ENCODE measurements around the gene C2orf68. TPM values are rescaled to one million over a fixed set of nuclear protein-coding genes. Genes with fewer than 3 reads are reported as not detected.

Gene C2orf68
- total and polyA plus RNA-seq, 2 of the 13 experiments (the other 11 are each of a cell fraction or from before 2014, with no cell fraction given): 47.1 to 77.4 TPM

DNA sequence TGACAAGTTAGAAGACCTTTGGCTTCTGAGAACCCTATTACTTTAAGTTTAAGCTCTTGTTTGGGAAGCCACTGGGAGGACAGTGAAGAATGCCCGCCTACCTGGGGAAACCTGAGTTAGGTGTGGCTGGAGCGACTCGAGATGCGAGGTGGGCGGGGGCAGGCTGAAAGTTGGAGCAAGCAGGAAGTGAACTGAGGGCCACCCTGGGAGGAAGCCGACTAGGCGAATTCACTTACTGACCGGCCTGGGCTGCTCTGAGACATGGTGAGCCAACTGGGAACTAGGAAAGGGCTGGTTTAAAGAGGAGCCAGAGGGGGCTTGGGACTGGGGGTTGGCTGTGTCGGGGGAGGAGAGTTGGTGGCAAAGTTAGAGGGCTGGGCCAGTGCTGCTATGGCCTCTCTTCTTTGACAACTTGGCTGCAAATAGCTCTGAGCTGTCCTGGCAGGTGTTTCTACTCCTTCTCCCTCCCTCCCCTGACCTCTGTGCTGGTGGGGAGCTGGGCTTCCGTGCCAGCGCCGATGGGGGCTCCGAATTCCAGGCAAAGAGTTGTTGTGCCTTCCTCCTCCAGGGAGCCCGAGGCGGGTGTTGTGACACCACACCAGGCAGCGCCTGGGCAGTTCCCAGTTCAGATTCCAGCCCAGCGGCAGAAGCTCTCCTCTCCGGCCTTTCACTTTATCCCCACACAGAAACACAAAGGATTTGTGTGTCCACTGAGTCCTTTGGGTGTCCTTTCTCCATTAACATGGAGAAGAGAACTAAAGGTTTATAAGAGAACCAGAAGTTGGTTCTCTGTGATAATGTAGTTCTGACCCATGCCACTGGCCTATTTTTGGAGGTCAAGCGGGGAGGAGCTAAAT, 34.3 kb downstream of the C2orf68 start, which contains the start of gene VAMP8 (continued):
- TF ChIP-seq KMT2A (CRISPR knock-in tag; IDR thresholded peaks at IDR 0.05) (peak; percentile 55; the same call in 1 of the 2 replicates), ZFP36L2 (CRISPR knock-in tag; IDR thresholded peaks at IDR 0.05) (no peak), MIXL1 (CRISPR knock-in tag; IDR thresholded peaks at IDR 0.05) (no peak), ZNF703 (CRISPR knock-in tag; IDR thresholded peaks at IDR 0.05; ENCODE audit: borderline replicate concordance) (no peak), KDM1A (CRISPR knock-in tag; IDR thresholded peaks at IDR 0.05) (no peak), RXRB (CRISPR knock-in tag; IDR thresholded peaks at IDR 0.05; ENCODE audit: borderline replicate concordance) (no peak), ZNF468 (CRISPR knock-in tag; IDR thresholded peaks at IDR 0.05) (no peak), ZNF660 (CRISPR knock-in tag; IDR thresholded peaks at IDR 0.05; ENCODE audit: borderline replicate concordance, low read depth) (no peak), ATM (IDR thresholded peaks at IDR 0.05; ENCODE audit: borderline replicate concordance) (no peak), ZMYM4 (CRISPR knock-in tag; IDR thresholded peaks at IDR 0.05) (no peak), ZMYM2 (CRISPR knock-in tag; IDR thresholded peaks at IDR 0.05) (no peak), PCBP2 (optimal IDR thresholded peaks at IDR 0.05; ENCODE audit: low read depth, low read length, poor library complexity, severe bottlenecking) (no peak), ZNF230 (CRISPR knock-in tag; IDR thresholded peaks at IDR 0.05) (no peak), MTA3 (CRISPR knock-in tag; IDR thresholded peaks at IDR 0.05) (no peak), SAP130 (CRISPR knock-in tag; IDR thresholded peaks at IDR 0.05; ENCODE audit: low read depth) (peak; percentile 74), CHD2 (IDR thresholded peaks at IDR 0.05; ENCODE audit: low read depth, low read length) (no peak), JUN (CRISPR knock-in tag; IDR thresholded peaks at IDR 0.05) (no peak), ZNF496 (CRISPR knock-in tag; IDR thresholded peaks at IDR 0.05; ENCODE audit: insufficient replicate concordance) (no peak), SMAD1 (CRISPR knock-in tag; IDR thresholded peaks at IDR 0.05; ENCODE audit: borderline replicate concordance, low read depth) (no peak)
- TF ChIP-seq, protein P1, sequence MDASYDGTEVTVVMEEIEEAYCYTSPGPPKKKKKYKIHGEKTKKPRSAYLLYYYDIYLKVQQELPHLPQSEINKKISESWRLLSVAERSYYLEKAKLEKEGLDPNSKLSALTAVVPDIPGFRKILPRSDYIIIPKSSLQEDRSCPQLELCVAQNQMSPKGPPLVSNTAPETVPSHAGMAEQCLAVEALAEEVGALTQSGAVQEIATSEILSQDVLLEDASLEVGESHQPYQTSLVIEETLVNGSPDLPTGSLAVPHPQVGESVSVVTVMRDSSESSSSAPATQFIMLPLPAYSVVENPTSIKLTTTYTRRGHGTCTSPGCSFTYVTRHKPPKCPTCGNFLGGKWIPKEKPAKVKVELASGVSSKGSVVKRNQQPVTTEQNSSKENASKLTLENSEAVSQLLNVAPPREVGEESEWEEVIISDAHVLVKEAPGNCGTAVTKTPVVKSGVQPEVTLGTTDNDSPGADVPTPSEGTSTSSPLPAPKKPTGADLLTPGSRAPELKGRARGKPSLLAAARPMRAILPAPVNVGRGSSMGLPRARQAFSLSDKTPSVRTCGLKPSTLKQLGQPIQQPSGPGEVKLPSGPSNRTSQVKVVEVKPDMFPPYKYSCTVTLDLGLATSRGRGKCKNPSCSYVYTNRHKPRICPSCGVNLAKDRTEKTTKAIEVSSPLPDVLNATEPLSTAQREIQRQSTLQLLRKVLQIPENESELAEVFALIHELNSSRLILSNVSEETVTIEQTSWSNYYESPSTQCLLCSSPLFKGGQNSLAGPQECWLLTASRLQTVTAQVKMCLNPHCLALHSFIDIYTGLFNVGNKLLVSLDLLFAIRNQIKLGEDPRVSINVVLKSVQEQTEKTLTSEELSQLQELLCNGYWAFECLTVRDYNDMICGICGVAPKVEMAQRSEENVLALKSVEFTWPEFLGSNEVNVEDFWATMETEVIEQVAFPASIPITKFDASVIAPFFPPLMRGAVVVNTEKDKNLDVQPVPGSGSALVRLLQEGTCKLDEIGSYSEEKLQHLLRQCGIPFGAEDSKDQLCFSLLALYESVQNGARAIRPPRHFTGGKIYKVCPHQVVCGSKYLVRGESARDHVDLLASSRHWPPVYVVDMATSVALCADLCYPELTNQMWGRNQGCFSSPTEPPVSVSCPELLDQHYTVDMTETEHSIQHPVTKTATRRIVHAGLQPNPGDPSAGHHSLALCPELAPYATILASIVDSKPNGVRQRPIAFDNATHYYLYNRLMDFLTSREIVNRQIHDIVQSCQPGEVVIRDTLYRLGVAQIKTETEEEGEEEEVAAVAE (CRISPR knock-in tag; IDR thresholded peaks at IDR 0.05; ENCODE audit: borderline replicate concordance): no peak
- TF ChIP-seq, protein P2, sequence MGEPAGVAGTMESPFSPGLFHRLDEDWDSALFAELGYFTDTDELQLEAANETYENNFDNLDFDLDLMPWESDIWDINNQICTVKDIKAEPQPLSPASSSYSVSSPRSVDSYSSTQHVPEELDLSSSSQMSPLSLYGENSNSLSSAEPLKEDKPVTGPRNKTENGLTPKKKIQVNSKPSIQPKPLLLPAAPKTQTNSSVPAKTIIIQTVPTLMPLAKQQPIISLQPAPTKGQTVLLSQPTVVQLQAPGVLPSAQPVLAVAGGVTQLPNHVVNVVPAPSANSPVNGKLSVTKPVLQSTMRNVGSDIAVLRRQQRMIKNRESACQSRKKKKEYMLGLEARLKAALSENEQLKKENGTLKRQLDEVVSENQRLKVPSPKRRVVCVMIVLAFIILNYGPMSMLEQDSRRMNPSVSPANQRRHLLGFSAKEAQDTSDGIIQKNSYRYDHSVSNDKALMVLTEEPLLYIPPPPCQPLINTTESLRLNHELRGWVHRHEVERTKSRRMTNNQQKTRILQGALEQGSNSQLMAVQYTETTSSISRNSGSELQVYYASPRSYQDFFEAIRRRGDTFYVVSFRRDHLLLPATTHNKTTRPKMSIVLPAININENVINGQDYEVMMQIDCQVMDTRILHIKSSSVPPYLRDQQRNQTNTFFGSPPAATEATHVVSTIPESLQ (CRISPR knock-in tag; conservative IDR thresholded peaks at IDR 0.05): no peak
- TF ChIP-seq, protein P3, sequence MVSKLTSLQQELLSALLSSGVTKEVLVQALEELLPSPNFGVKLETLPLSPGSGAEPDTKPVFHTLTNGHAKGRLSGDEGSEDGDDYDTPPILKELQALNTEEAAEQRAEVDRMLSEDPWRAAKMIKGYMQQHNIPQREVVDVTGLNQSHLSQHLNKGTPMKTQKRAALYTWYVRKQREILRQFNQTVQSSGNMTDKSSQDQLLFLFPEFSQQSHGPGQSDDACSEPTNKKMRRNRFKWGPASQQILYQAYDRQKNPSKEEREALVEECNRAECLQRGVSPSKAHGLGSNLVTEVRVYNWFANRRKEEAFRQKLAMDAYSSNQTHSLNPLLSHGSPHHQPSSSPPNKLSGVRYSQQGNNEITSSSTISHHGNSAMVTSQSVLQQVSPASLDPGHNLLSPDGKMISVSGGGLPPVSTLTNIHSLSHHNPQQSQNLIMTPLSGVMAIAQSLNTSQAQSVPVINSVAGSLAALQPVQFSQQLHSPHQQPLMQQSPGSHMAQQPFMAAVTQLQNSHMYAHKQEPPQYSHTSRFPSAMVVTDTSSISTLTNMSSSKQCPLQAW (CRISPR knock-in tag; IDR thresholded peaks at IDR 0.05): peak; percentile 64; the same call in 1 of the 2 replicates
- TF ChIP-seq, protein P4, sequence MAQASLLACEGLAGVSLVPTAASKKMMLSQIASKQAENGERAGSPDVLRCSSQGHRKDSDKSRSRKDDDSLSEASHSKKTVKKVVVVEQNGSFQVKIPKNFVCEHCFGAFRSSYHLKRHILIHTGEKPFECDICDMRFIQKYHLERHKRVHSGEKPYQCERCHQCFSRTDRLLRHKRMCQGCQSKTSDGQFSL (CRISPR knock-in tag; IDR thresholded peaks at IDR 0.05): no peak
